Esophagus muscularis mucosa (tissue), 3 donors: Measurements from ENCODE around the gene ADAM22.

Experiments
- EP300 ChIP-seq: sonication (generic); formaldehyde crosslinking; IDR thresholded peaks from one replicate; pipeline ENCODE4 v1.6.1; 2017; ENCODE audit warnings: antibody characterized with exemption
- TF ChIP-seq, protein P1 (sequence below), 3 experiments: fragments of 200-600 bp in 2 of 3; fragments of 450-650 bp in 1 of 3; sonication (generic) in 2 of 3; IDR thresholded peaks; one replicate each; pipeline ENCODE4 v1.5.1; 2017 to 2019; ENCODE audit warnings: antibody characterized with exemption in 3 of 3, mild to moderate bottlenecking in 2 of 3, moderate library complexity in 1 of 3

DNA sequence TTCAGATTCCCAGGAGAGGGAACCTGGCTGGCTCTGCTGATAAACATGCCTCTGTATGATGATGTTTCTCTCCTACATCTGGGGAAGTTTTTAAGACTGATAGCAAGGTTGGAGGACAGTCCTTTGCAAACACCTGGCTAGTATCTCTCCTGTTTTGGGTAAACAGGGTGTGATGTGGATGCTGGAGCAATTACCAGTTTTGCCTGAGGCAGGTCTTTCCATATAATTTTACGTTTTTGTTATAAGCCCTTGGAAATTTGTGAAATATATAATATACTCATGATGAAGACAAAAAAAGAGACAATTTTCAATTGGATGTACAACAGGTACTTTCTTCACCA, 138.6 kb downstream of the ADAM22 start:
- TF ChIP-seq, protein P1, sequence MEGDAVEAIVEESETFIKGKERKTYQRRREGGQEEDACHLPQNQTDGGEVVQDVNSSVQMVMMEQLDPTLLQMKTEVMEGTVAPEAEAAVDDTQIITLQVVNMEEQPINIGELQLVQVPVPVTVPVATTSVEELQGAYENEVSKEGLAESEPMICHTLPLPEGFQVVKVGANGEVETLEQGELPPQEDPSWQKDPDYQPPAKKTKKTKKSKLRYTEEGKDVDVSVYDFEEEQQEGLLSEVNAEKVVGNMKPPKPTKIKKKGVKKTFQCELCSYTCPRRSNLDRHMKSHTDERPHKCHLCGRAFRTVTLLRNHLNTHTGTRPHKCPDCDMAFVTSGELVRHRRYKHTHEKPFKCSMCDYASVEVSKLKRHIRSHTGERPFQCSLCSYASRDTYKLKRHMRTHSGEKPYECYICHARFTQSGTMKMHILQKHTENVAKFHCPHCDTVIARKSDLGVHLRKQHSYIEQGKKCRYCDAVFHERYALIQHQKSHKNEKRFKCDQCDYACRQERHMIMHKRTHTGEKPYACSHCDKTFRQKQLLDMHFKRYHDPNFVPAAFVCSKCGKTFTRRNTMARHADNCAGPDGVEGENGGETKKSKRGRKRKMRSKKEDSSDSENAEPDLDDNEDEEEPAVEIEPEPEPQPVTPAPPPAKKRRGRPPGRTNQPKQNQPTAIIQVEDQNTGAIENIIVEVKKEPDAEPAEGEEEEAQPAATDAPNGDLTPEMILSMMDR (IDR thresholded peaks at IDR 0.05): no peak
- TF ChIP-seq EP300: no peak
